ENCODE results near the gene ABCC10. TPM values are rescaled to one million over a fixed set of nuclear protein-coding genes. Genes with fewer than 3 reads are reported as not detected.

Gene ABCC10
- total and polyA plus RNA-seq, 7 experiments from 2014 or later = 9.8 to 74.6 (median 58.4) TPM

- Histone ChIP-seq H3K4me3 (ENCODE audit: low read length) (no peak overlapping the region), H3K27ac (ENCODE audit: low read depth, low read length) (no peak overlapping the region), H3K27me3 (ENCODE audit: control insufficient read depth in 2 of 2, insufficient read depth in 2 of 2, low read length in 2 of 2) (no peaks in the 10 kb centered on the region), H3K4me1 (ENCODE audit: control insufficient read depth in 2 of 2, insufficient read depth in 2 of 2, low read length in 2 of 2) (peaks cover 18 to 30% of the 10 kb centered on the region in 2 donors), H3K36me3 (ENCODE audit: control insufficient read depth in 2 of 3, insufficient read depth in 3 of 3, low read length in 3 of 3) (no peaks in the 10 kb centered on the region), H3K9me3 (ENCODE audit: control insufficient read depth in 2 of 3, low read length in 3 of 3) (no peaks in the 10 kb centered on the region)
- Mint-ChIP-seq H3K27ac (peak overlapping the region in 5 of 9 donors; percentile 13 to 67 (median 39)), H3K4me3 (peak overlapping the region in 7 of 10 donors; percentile 3 to 60 (median 40)), H3K4me1 (peaks cover 26 to 56% (median 44%) of the 10 kb centered on the region in 7 donors), H3K36me3 (no peaks in the 10 kb centered on the region), H3K27me3 (peaks cover 0 to 71% (median 8%) of the 10 kb centered on the region in 5 donors), H3K9me3 (no peaks in the 10 kb centered on the region)
- ChIA-PET POLR2A (interaction anchor here (0.6 to 1.6 kb wide), 3 partner anchors 10 to 25 kb away, joined by 3 to 6 read pairs (median 5); no protein-coding TSS in a partner anchor), CTCF (interaction anchor here (0.7 kb wide), 1 partner anchor 1957 kb away, joined by 3 read pairs; no protein-coding TSS in a partner anchor)
- DNase-seq = no peak
- no peak for ATAC-seq
- intact Hi-C loops (cut with micrococcal nuclease) = no loop called here
Observed at GRCh38 chr6:43393602-43394001, 33.7 kb upstream of the ABCC10 start.

DNA sequence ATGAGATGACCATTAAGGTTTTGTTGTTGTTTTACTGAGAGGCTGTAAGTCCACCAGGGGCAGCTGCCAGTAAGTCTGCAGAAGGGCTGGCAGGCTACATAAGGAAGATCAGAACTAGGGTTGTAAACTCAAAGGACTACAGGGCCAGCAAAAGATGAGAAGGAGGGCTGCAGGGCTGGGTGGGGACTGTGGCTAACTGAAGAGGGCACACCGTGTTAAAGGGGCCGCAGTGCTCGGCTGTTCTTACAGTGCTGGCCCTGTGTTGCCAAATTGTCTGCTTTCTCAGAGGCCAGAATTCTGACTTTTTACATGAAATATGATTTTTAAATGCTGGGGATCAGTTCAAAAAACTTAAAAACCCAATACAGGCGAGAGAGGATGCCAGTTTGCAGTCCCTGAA, 32.4 kb upstream of the ABCC10 start:
- Mint-ChIP-seq H3K9me3 (no peaks in the 10 kb centered on the region), H3K36me3 (no peaks in the 10 kb centered on the region), H3K27ac (peak overlapping the region in 4 of 9 donors; percentile 17 to 68 (median 37)), H3K4me3 (no peak overlapping the region), H3K27me3 (peaks cover 0 to 67% (median 8%) of the 10 kb centered on the region in 5 donors), H3K4me1 (peaks cover 25 to 49% (median 39%) of the 10 kb centered on the region in 7 donors)
- Histone ChIP-seq H3K4me3 (ENCODE audit: low read length) (no peak overlapping the region), H3K27me3 (ENCODE audit: control insufficient read depth in 2 of 2, insufficient read depth in 2 of 2, low read length in 2 of 2) (no peaks in the 10 kb centered on the region), H3K27ac (ENCODE audit: low read depth, low read length) (no peak overlapping the region), H3K9me3 (ENCODE audit: control insufficient read depth in 2 of 3, low read length in 3 of 3) (no peaks in the 10 kb centered on the region), H3K36me3 (ENCODE audit: control insufficient read depth in 2 of 3, insufficient read depth in 3 of 3, low read length in 3 of 3) (no peaks in the 10 kb centered on the region), H3K4me1 (ENCODE audit: control insufficient read depth in 2 of 2, insufficient read depth in 2 of 2, low read length in 2 of 2) (peaks cover 18 to 24% of the 10 kb centered on the region in 2 donors)
- intact Hi-C loops (cut with micrococcal nuclease) = no loop called here
- no peak for ATAC-seq
- no peak for DNase-seq
- ChIA-PET CTCF (interaction anchor here (0.6 kb wide), 1 partner anchor 8 kb away, joined by 3 read pairs; no protein-coding TSS in a partner anchor), POLR2A (interaction anchor here (0.7 to 1.6 kb wide), 3 partner anchors 11 to 1611 kb away, joined by 3 to 6 read pairs (median 3); no protein-coding TSS in a partner anchor)

GRCh38 chr6:43395776-43396175, 31.6 kb upstream of the ABCC10 start:
- peaks cover 15 to 16% of the 10 kb centered on the region in 2 donors for H3K4me1 ChIP-seq (ENCODE audit: control insufficient read depth in 2 of 2, insufficient read depth in 2 of 2, low read length in 2 of 2)
- Mint-ChIP-seq H3K36me3 (no peaks in the 10 kb centered on the region), H3K4me3 (no peak overlapping the region), H3K27me3 (peaks cover 0 to 69% (median 10%) of the 10 kb centered on the region in 5 donors), H3K9me3 (no peaks in the 10 kb centered on the region), H3K27ac (peak overlapping the region in 4 of 9 donors; percentile 3 to 65 (median 46)), H3K4me1 (peaks cover 19 to 43% (median 31%) of the 10 kb centered on the region in 7 donors)
- no peaks in the 10 kb centered on the region for H3K36me3 ChIP-seq (ENCODE audit: control insufficient read depth in 2 of 3, insufficient read depth in 3 of 3, low read length in 3 of 3)
- no peak for ATAC-seq
- no peaks in the 10 kb centered on the region for H3K9me3 ChIP-seq (ENCODE audit: control insufficient read depth in 2 of 3, low read length in 3 of 3)
- ChIA-PET POLR2A (no interaction called here), CTCF (interaction anchor here (1.3 to 1.4 kb wide), 2 partner anchors 87 to 128 kb away, joined by 3 read pairs; partner anchors contain the start of gene CRIP3)
- H3K4me3 ChIP-seq (ENCODE audit: low read length) = no peak overlapping the region
- H3K27ac ChIP-seq (ENCODE audit: low read depth, low read length) = no peak overlapping the region
- intact Hi-C loops (cut with micrococcal nuclease) = no loop called here
- H3K27me3 ChIP-seq (ENCODE audit: control insufficient read depth in 2 of 2, insufficient read depth in 2 of 2, low read length in 2 of 2) = no peaks in the 10 kb centered on the region
- no peak for DNase-seq

DNA sequence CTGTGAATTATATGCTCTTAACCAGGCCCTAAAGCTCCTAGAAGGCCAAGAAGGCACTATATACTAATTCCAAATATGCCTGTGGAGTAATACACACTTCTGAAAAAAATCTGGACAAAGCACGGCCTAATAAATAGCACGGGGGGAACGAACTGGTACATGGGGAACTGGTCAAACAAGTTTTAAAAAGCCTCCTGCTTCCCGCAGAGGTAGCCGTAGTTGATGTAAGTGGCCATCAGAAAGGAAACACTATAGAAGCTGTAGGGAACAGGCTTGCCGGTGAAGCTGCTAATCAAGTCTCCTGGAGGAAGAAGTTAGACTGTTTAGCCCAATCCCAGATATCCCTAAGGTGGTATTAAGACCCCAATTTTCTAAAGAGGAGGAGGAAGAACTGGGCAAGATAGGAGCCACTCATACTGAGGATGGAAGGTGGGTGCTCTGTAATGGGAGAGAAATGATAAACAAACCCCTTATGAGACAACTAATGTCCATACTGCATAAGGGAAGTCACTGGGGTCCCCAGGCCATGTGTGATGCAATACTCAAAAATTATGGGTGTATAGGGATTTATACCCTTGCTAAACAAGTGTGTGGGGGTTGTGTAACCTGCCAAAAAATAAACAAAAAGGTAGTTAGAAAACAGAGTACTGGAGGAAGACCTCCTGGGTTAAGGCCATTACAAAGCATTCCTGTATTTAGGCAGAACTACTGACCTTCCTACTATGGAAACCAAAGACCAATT, 30.8 kb upstream of the ABCC10 start:
- H3K36me3 ChIP-seq (ENCODE audit: control insufficient read depth in 2 of 3, insufficient read depth in 3 of 3, low read length in 3 of 3) = no peaks in the 10 kb centered on the region
- ATAC-seq = no peak
- intact Hi-C loops (cut with micrococcal nuclease) = no loop called here
- no peak overlapping the region for H3K4me3 Mint-ChIP-seq
- peaks cover 7 to 8% of the 10 kb centered on the region in 2 donors for H3K4me1 ChIP-seq (ENCODE audit: control insufficient read depth in 2 of 2, insufficient read depth in 2 of 2, low read length in 2 of 2)
- H3K27ac ChIP-seq (ENCODE audit: low read depth, low read length) = no peak overlapping the region
- H3K27me3 Mint-ChIP-seq = peaks cover 0 to 64% (median 6%) of the 10 kb centered on the region in 5 donors
- no peak overlapping the region for H3K4me3 ChIP-seq (ENCODE audit: low read length)
- no peaks in the 10 kb centered on the region for H3K9me3 ChIP-seq (ENCODE audit: control insufficient read depth in 2 of 3, low read length in 3 of 3)
- H3K27me3 ChIP-seq (ENCODE audit: control insufficient read depth in 2 of 2, insufficient read depth in 2 of 2, low read length in 2 of 2) = no peaks in the 10 kb centered on the region
- ChIA-PET CTCF (interaction anchor here (0.7 to 1.4 kb wide), 4 partner anchors 88 to 131 kb away, joined by 3 to 4 read pairs (median 3); partner anchors contain the start of gene CRIP3), POLR2A (interaction anchor here (0.6 to 0.8 kb wide), 2 partner anchors 66 to 1907 kb away, joined by 3 read pairs; no protein-coding TSS in a partner anchor)
- no peaks in the 10 kb centered on the region for H3K9me3 Mint-ChIP-seq
- no peak for DNase-seq
- H3K27ac Mint-ChIP-seq = peak overlapping the region in 2 of 9 donors; percentile 3 to 49
- H3K36me3 Mint-ChIP-seq = no peaks in the 10 kb centered on the region
- H3K4me1 Mint-ChIP-seq = peaks cover 11 to 35% (median 23%) of the 10 kb centered on the region in 7 donors

- peaks cover 3 to 52% (median 10%) of the 10 kb centered on the region in 5 donors for H3K27me3 Mint-ChIP-seq
- H3K4me3 ChIP-seq (ENCODE audit: low read length) = no peak overlapping the region
- DNase-seq = no peak
- ChIA-PET CTCF (interaction anchor here (0.7 kb wide), 1 partner anchor 42 kb away, joined by 3 read pairs; no protein-coding TSS in a partner anchor), POLR2A (interaction anchor here (0.9 kb wide), 1 partner anchor 49 kb away, joined by 3 read pairs; no protein-coding TSS in a partner anchor)
- H3K36me3 Mint-ChIP-seq = no peaks in the 10 kb centered on the region
- H3K27ac Mint-ChIP-seq = peak overlapping the region in 1 of 9 donors; percentile 6
- H3K27me3 ChIP-seq (ENCODE audit: control insufficient read depth in 2 of 2, insufficient read depth in 2 of 2, low read length in 2 of 2) = no peaks in the 10 kb centered on the region
- H3K27ac ChIP-seq (ENCODE audit: low read depth, low read length) = no peak overlapping the region
- intact Hi-C loops (cut with micrococcal nuclease) = no loop called here
- H3K36me3 ChIP-seq (ENCODE audit: control insufficient read depth in 2 of 3, insufficient read depth in 3 of 3, low read length in 3 of 3) = no peaks in the 10 kb centered on the region
- no peak overlapping the region for H3K4me3 Mint-ChIP-seq
- H3K9me3 Mint-ChIP-seq = no peaks in the 10 kb centered on the region
- ATAC-seq = no peak
- H3K4me1 Mint-ChIP-seq = peaks cover 0 to 6% (median 3%) of the 10 kb centered on the region in 7 donors
- no peaks in the 10 kb centered on the region for H3K9me3 ChIP-seq (ENCODE audit: control insufficient read depth in 2 of 3, low read length in 3 of 3)
- no peaks in the 10 kb centered on the region for H3K4me1 ChIP-seq (ENCODE audit: control insufficient read depth in 2 of 2, insufficient read depth in 2 of 2, low read length in 2 of 2)
Observed at GRCh38 chr6:43399932-43400487, 27.3 kb upstream of the ABCC10 start.

GRCh38 chr6:43401730-43402129, 25.6 kb upstream of the ABCC10 start:
- no peak overlapping the region for H3K27ac Mint-ChIP-seq
- peaks cover 4 to 56% (median 18%) of the 10 kb centered on the region in 5 donors for H3K27me3 Mint-ChIP-seq
- ChIA-PET CTCF (interaction anchor here (1.2 kb wide), 1 partner anchor 173 kb away, joined by 4 read pairs; the partner anchor contains the start of gene DNPH1), POLR2A (interaction anchor here (0.6 kb wide), 2 partner anchors 12 to 1402 kb away, joined by 3 to 4 read pairs; no protein-coding TSS in a partner anchor)
- DNase-seq = no peak
- ATAC-seq = no peak
- H3K4me1 ChIP-seq (ENCODE audit: control insufficient read depth in 2 of 2, insufficient read depth in 2 of 2, low read length in 2 of 2) = no peaks in the 10 kb centered on the region
- peaks cover 0 to 6% (median 3%) of the 10 kb centered on the region in 7 donors for H3K4me1 Mint-ChIP-seq
- peaks cover 0 to 7% (median 4%) of the 10 kb centered on the region in 5 donors for H3K36me3 Mint-ChIP-seq
- H3K27me3 ChIP-seq (ENCODE audit: control insufficient read depth in 2 of 2, insufficient read depth in 2 of 2, low read length in 2 of 2) = no peaks in the 10 kb centered on the region
- H3K27ac ChIP-seq (ENCODE audit: low read depth, low read length) = no peak overlapping the region
- intact Hi-C loops (cut with micrococcal nuclease) = no loop called here
- H3K9me3 Mint-ChIP-seq = peaks cover 0 to 7% (median 0%) of the 10 kb centered on the region in 11 donors
- no peak overlapping the region for H3K4me3 ChIP-seq (ENCODE audit: low read length)
- H3K9me3 ChIP-seq (ENCODE audit: control insufficient read depth in 2 of 3, low read length in 3 of 3) = no peaks in the 10 kb centered on the region
- H3K36me3 ChIP-seq (ENCODE audit: control insufficient read depth in 2 of 3, insufficient read depth in 3 of 3, low read length in 3 of 3) = no peaks in the 10 kb centered on the region
- no peak overlapping the region for H3K4me3 Mint-ChIP-seq
